ENCODE measurements around the gene CUL9.

- TF ChIP-seq CTCF (IDR thresholded peaks at IDR 0.05; ENCODE audit: low read length) (no peak), EZH2 (optimal IDR thresholded peaks at IDR 0.05; ENCODE audit: low read depth, low read length) (no peak), EZH2phosphoT487 (IDR thresholded peaks at IDR 0.05; ENCODE audit: low read length) (no peak)
Observed at GRCh38 chr6:43211955-43212354, 30.0 kb downstream of the CUL9 start.
